Adrenal gland (tissue), 12 donors: Measurements from ENCODE around the gene PRELP. TPM values are rescaled to one million over a fixed set of nuclear protein-coding genes. Genes with fewer than 3 reads are reported as not detected.
A peak's percentile ranks its signal among the peaks of the same experiment; 100 is the strongest.

Experiments used
- DNase-seq, 7 donors: peaks; one replicate each; pipeline ENCODE4 v3.0.0-alpha.2; 2019 to 2020
- H3K27ac ChIP-seq, 5 donors: fragments of 200-600 bp; sonication (generic) in 4 of 5; 1 replicate in 3 of 5; 2 replicates in 2 of 5; pipeline versions ENCODE4 v1.5.1 to v1.8.0; 2016 to 2020; ENCODE audit warnings: mild to moderate bottlenecking in 1 of 5
- H3K27me3 ChIP-seq: fragments of 200-600 bp; 2 replicates; pipeline ENCODE4 v1.8.0; 2021
- H3K36me3 ChIP-seq, 2 donors: fragments of 200-600 bp; replicated peaks in 1 of 2; 1 replicate in 1 of 2; 2 replicates in 1 of 2; pipeline versions ENCODE4 v1.5.1 to v1.8.0; 2018 to 2022
- H3K4me1 ChIP-seq, 2 donors: fragments of 200-600 bp; replicated peaks in 1 of 2; 1 replicate in 1 of 2; 2 replicates in 1 of 2; pipeline versions ENCODE4 v1.5.1 to v1.8.0; 2018 to 2021
- H3K4me3 ChIP-seq, 4 donors: fragments of 200-600 bp; sonication (generic) in 3 of 4; one replicate each; pipeline ENCODE4 v1.5.1; 2016 to 2018
- H3K9me3 ChIP-seq, 3 donors: fragments of 200-600 bp; sonication (generic) in 1 of 3; replicated peaks in 1 of 3; 1 replicate in 2 of 3; 2 replicates in 1 of 3; pipeline versions ENCODE4 v1.5.1 to v1.8.0; 2016 to 2021
- CTCF ChIP-seq, 6 experiments: fragments of 450-650 bp in 4 of 6; fragments of 200-600 bp in 2 of 6; sonication (generic) in 1 of 6; IDR thresholded peaks; 1 replicate in 5 of 6; 2 replicates in 1 of 6; pipeline versions ENCODE4 v1.5.1 to v1.8.0; 2016 to 2021; ENCODE audit warnings: antibody characterized with exemption in 6 of 6, mild to moderate bottlenecking in 2 of 6, moderate library complexity in 1 of 6
- POLR2A ChIP-seq, 2 donors: fragments of 450-650 bp; IDR thresholded peaks; one replicate each; pipeline ENCODE4 v1.6.1; 2017; ENCODE audit warnings: antibody characterized with exemption in 2 of 2, mild to moderate bottlenecking in 2 of 2, moderate library complexity in 1 of 2
- WGBS, 4 donors: extraction: QIAGEN DNeasy Blood & Tissue Kit in 2 of 4; methylation state at CpG; one replicate each; pipeline versions ENCODE4 v1.1.5 to v1.1.7; 2013 to 2017; 5-methylcytosine and 5-hydroxymethylcytosine counted together
- intact Hi-C, 2 donors: fragments of 100-400 bp; cut with DNase I; formaldehyde crosslinking; loops; one replicate each; pipeline versions ENCODE4 v1.14.1 to v1.15.0; 2022 to 2023
- polyA plus RNA-seq, 3 donors: library from polyadenylated mRNA; stranded (reverse); fragments of 200-250 nt in 2 of 3; fragments of 350-450 nt in 1 of 3; fragmentation: Illumina TruSeq in 1 of 3; extraction: RNeasy Lipid Tissue Mini Kit (QIAGEN cat#74804) in 1 of 3; gene quantifications; one replicate each; pipeline ENCODE4 v1.2.3, GENCODE V29; 2013 to 2014
- total RNA-seq, 9 donors: library from RNA; depleted of rRNA in 4 of 9; stranded (reverse); fragments of >200 nt in 4 of 9; fragments of 120-200 nt in 1 of 9; fragmentation: NEBNext Ultra II Directional in 1 of 9; extraction: Animal tissue kit (Norgen Biotek cat#: 25700) in 1 of 9; gene quantifications; one replicate each; pipeline versions ENCODE4 v1.1.0 to v1.2.4, GENCODE V29; 2013 to 2023
- donor health status: healthy with polysubstance abuse.
- donor health status: Bipolar disorder and iron deficiency.
- donor health status: DM: yes; HTN: yes; CAD: no.
- donor health status: DM: no; HTN: no; CAD: no.
- donor health status: DM: no; HTN: no; CAD: no.
- donor health status: DM: yes; HTN: yes; CAD: no.

Gene PRELP
- total and polyA plus RNA-seq, 12 donors: 0.61 to 29.4 (median 13.6) TPM

GRCh38 chr1:203450479-203451149, 25.0 kb upstream of the PRELP start:
- 53 to 62% (median 59%) methylated on average over 17 of the region's 17 CpGs for WGBS, 4 donors
- DNase-seq: no peak
- H3K4me1 ChIP-seq: peaks cover 0 to 5% of the 10 kb centered on the region in 2 donors
- intact Hi-C loops: no loop called here
- no peaks in the 10 kb centered on the region for H3K27me3 ChIP-seq
- no peaks in the 10 kb centered on the region for H3K36me3 ChIP-seq
- no peak overlapping the region for H3K4me3 ChIP-seq
- no peak for TF ChIP-seq POLR2A (IDR thresholded peaks at IDR 0.05)
- TF ChIP-seq CTCF (IDR thresholded peaks at IDR 0.05): no peak
- H3K27ac ChIP-seq: peak overlapping the region in 2 of 5 donors; percentile 1 to 9
- no peaks in the 10 kb centered on the region for H3K9me3 ChIP-seq

GRCh38 chr1:203451836-203452784, 23.5 kb upstream of the PRELP start:
- Histone ChIP-seq H3K27me3 (peaks cover 4% of the 10 kb centered on the region), H3K4me3 (no peak overlapping the region), H3K4me1 (peaks cover 0 to 5% of the 10 kb centered on the region in 2 donors), H3K9me3 (no peaks in the 10 kb centered on the region), H3K36me3 (no peaks in the 10 kb centered on the region), H3K27ac (no peak overlapping the region)
- TF ChIP-seq CTCF (IDR thresholded peaks at IDR 0.05): no peak
- TF ChIP-seq POLR2A (IDR thresholded peaks at IDR 0.05): no peak
- intact Hi-C loops: no loop called here
- no peak for DNase-seq
- WGBS, 4 donors: 37 to 57% (median 51%) methylated on average over 2 of the region's 2 CpGs

GRCh38 chr1:203453016-203453415, 22.6 kb upstream of the PRELP start:
- Histone ChIP-seq H3K36me3 (no peaks in the 10 kb centered on the region), H3K4me3 (no peak overlapping the region), H3K27me3 (peaks cover 4% of the 10 kb centered on the region), H3K4me1 (peaks cover 0 to 3% of the 10 kb centered on the region in 2 donors), H3K9me3 (no peaks in the 10 kb centered on the region), H3K27ac (no peak overlapping the region)
- 72 to 84% (median 76%) methylated on average over 4 to 5 of the region's 5 CpGs for WGBS, 4 donors
- no peak for DNase-seq
- no peak for TF ChIP-seq CTCF (IDR thresholded peaks at IDR 0.05)
- no peak for TF ChIP-seq POLR2A (IDR thresholded peaks at IDR 0.05)
- intact Hi-C loops: no loop called here

- 70 to 84% (median 78%) methylated on average over 5 of the region's 5 CpGs for WGBS, 4 donors
- intact Hi-C loops: no loop called here
Observed at GRCh38 chr1:203453616-203454015, 22.0 kb upstream of the PRELP start.

More at GRCh38 chr1:203453616-203454015, 22.0 kb upstream of the PRELP start:
- Histone ChIP-seq H3K36me3 (no peaks in the 10 kb centered on the region), H3K4me3 (no peak overlapping the region), H3K4me1 (no peaks in the 10 kb centered on the region), H3K27ac (no peak overlapping the region), H3K9me3 (no peaks in the 10 kb centered on the region), H3K27me3 (peaks cover 4% of the 10 kb centered on the region)
- TF ChIP-seq POLR2A (IDR thresholded peaks at IDR 0.05): no peak
- TF ChIP-seq CTCF (IDR thresholded peaks at IDR 0.05): no peak
- DNase-seq: no peak
